ENCODE measurements around the gene CIZ1.

- TF ChIP-seq CTCF (conservative IDR thresholded peaks at IDR 0.05) (no peak), ZFX (IDR thresholded peaks at IDR 0.05) (no peak)
These were observed 24.2 kb downstream of the CIZ1 start for GRCh38 chr9:128167209-128167608.

All from C4-2B (cell line).